Natural killer cell (primary cell): ENCODE results near the gene ARFGAP2. TPM values are rescaled to one million over a fixed set of nuclear protein-coding genes. Genes with fewer than 3 reads are reported as not detected.

ENCODE experiments used
- ATAC-seq, 3 donors: fragments of 150-1000 bp in 2 of 3; fragments of 200-7000 bp in 1 of 3; cut with Tn5 transposase; 1 replicate in 1 of 3; 2 replicates in 2 of 3; pipeline ENCODE4 v1.10.0; 2021; ENCODE audit warnings: mild to moderate bottlenecking in 2 of 3, moderate library complexity in 2 of 3
- DNase-seq, 2 donors: peaks; one replicate each; pipeline versions ENCODE4 v3.0.0 to v3.0.0-alpha.2; 2013 to 2021; ENCODE audit warnings: mixed read lengths in 1 of 2
- H3K27ac ChIP-seq: one replicate; pipeline ENCODE4 v1.5.1; 2013; ENCODE audit warnings: mild to moderate bottlenecking, low read length
- H3K27me3 ChIP-seq: one replicate; pipeline ENCODE4 v1.6.1; 2013; ENCODE audit warnings: low read length; ENCODE audit not compliant: control insufficient read depth, insufficient read depth
- H3K36me3 ChIP-seq: one replicate; pipeline ENCODE4 v1.6.1; 2013; ENCODE audit warnings: low read length; ENCODE audit not compliant: control insufficient read depth, insufficient read depth
- H3K4me1 ChIP-seq: one replicate; pipeline ENCODE4 v1.6.1; 2013; ENCODE audit warnings: low read length; ENCODE audit not compliant: control insufficient read depth, insufficient read depth
- H3K4me3 ChIP-seq: one replicate; pipeline ENCODE4 v1.5.1; 2013; ENCODE audit warnings: low read length
- H3K9me3 ChIP-seq: one replicate; pipeline ENCODE4 v1.6.1; 2013; ENCODE audit warnings: low read length; ENCODE audit not compliant: control insufficient read depth, insufficient read depth
- H3K27ac Mint-ChIP-seq, 2 donors: one replicate each; pipeline ENCODE4 v1.8.0; 2022; ENCODE audit warnings: mild to moderate bottlenecking in 2 of 2, mixed read lengths in 2 of 2, moderate library complexity in 1 of 2
- H3K27me3 Mint-ChIP-seq, 2 donors: one replicate each; pipeline ENCODE4 v1.8.0; 2022; ENCODE audit warnings: low read depth in 2 of 2, mixed read lengths in 2 of 2
- H3K36me3 Mint-ChIP-seq: one replicate; pipeline ENCODE4 v1.8.0; 2022; ENCODE audit warnings: mixed read lengths
- H3K4me1 Mint-ChIP-seq, 2 donors: one replicate each; pipeline ENCODE4 v1.8.0; 2022; ENCODE audit warnings: mixed read lengths in 2 of 2
- H3K4me3 Mint-ChIP-seq: one replicate; pipeline ENCODE4 v1.8.0; 2022; ENCODE audit warnings: mild to moderate bottlenecking, moderate library complexity, mixed read lengths
- H3K9me3 Mint-ChIP-seq, 2 donors: one replicate each; pipeline ENCODE4 v1.8.0; 2022; ENCODE audit warnings: mixed read lengths in 2 of 2
- CTCF ChIP-seq: fragments of 200-600 bp; IDR thresholded peaks from one replicate; pipeline ENCODE4 v1.8.0; 2022; ENCODE audit warnings: antibody characterized with exemption
- WGBS: methylation state at CpG from one replicate; pipeline ENCODE4 v1.1.7; 2013; ENCODE audit warnings: missing lambda C conversion rate; ENCODE audit not compliant: insufficient coverage; 5-methylcytosine and 5-hydroxymethylcytosine counted together
- intact Hi-C: fragments of 100-400 bp; cut with micrococcal nuclease; formaldehyde crosslinking; loops from one replicate; pipeline ENCODE4 v1.14.2; 2022
- total RNA-seq, 4 donors: library from RNA; stranded (reverse); fragments of 120-200 nt in 1 of 4; gene quantifications; one replicate each; pipeline versions ENCODE4 v1.2.3 to v1.2.4, GENCODE V29; 2013 to 2022

ARFGAP2 gene
- total RNA-seq, 3 donors from 2014 or later (not counting 1 experiment from before 2014, with no cell fraction given), result 199 to 236 (median 228) TPM

GRCh38 chr11:47182380-47182779 lies 5.7 kb upstream of the ARFGAP2 start:
- no peak for ATAC-seq
- Mint-ChIP-seq H3K4me1 (peaks cover 10 to 15% of the 10 kb centered on the region in 2 donors), H3K27ac (no peak overlapping the region), H3K9me3 (no peaks in the 10 kb centered on the region), H3K27me3 (peaks cover 0 to 7% of the 10 kb centered on the region in 2 donors), H3K4me3 (no peak overlapping the region), H3K36me3 (no peaks in the 10 kb centered on the region)
- peaks cover 29% of the 10 kb centered on the region for H3K4me1 ChIP-seq
- H3K36me3 ChIP-seq, result no peaks in the 10 kb centered on the region
- DNase-seq, result no peak
- H3K27me3 ChIP-seq, result peaks cover 26% of the 10 kb centered on the region
- no peak overlapping the region for H3K4me3 ChIP-seq
- WGBS, result 98% methylated on average over 13 of the region's 17 CpGs
- no peak for TF ChIP-seq CTCF
- H3K27ac ChIP-seq, result no peak overlapping the region
- H3K9me3 ChIP-seq, result no peaks in the 10 kb centered on the region
- intact Hi-C loops, result no loop called here

- Mint-ChIP-seq H3K27ac (no peak overlapping the region), H3K36me3 (no peaks in the 10 kb centered on the region), H3K4me1 (peaks cover 9 to 16% of the 10 kb centered on the region in 2 donors), H3K27me3 (peaks cover 0 to 7% of the 10 kb centered on the region in 2 donors), H3K9me3 (no peaks in the 10 kb centered on the region), H3K4me3 (no peak overlapping the region)
- Histone ChIP-seq H3K4me3 (no peak overlapping the region), H3K36me3 (no peaks in the 10 kb centered on the region), H3K4me1 (peaks cover 24% of the 10 kb centered on the region), H3K9me3 (no peaks in the 10 kb centered on the region), H3K27me3 (peaks cover 18% of the 10 kb centered on the region), H3K27ac (no peak overlapping the region)
- TF ChIP-seq CTCF, result no peak
- DNase-seq, result no peak
- WGBS, result 83% methylated on average over 6 of the region's 6 CpGs
- intact Hi-C loops, result no loop called here
- ATAC-seq, result no peak
Observed at GRCh38 chr11:47181271-47181670, 4.6 kb upstream of the ARFGAP2 start.

- no peak for DNase-seq
- Mint-ChIP-seq H3K4me3 (no peak overlapping the region), H3K9me3 (no peaks in the 10 kb centered on the region), H3K4me1 (peaks cover 18 to 26% of the 10 kb centered on the region in 2 donors), H3K27ac (no peak overlapping the region), H3K36me3 (no peaks in the 10 kb centered on the region), H3K27me3 (peaks cover 0 to 7% of the 10 kb centered on the region in 2 donors)
- intact Hi-C loops, result no loop called here
- Histone ChIP-seq H3K36me3 (peaks cover under 1% of the 10 kb centered on the region), H3K27me3 (peaks cover 12% of the 10 kb centered on the region), H3K4me1 (peaks cover 28% of the 10 kb centered on the region), H3K27ac (no peak overlapping the region), H3K9me3 (no peaks in the 10 kb centered on the region), H3K4me3 (no peak overlapping the region)
- no peak for ATAC-seq
- TF ChIP-seq CTCF, result no peak
- 95% methylated on average over 35 of the region's 35 CpGs for WGBS
Observed at GRCh38 chr11:47180006-47180787, 3.5 kb upstream of the ARFGAP2 start.
